GM21515 (cell line): ENCODE measurements around the gene CRAT.

Source experiments
- ATAC-seq: cut with Tn5 transposase; IDR thresholded peaks from one replicate; pipeline ENCODE4 v1.9.1; 2021; ENCODE audit not compliant: unreplicated experiment

The CRAT gene

DNA sequence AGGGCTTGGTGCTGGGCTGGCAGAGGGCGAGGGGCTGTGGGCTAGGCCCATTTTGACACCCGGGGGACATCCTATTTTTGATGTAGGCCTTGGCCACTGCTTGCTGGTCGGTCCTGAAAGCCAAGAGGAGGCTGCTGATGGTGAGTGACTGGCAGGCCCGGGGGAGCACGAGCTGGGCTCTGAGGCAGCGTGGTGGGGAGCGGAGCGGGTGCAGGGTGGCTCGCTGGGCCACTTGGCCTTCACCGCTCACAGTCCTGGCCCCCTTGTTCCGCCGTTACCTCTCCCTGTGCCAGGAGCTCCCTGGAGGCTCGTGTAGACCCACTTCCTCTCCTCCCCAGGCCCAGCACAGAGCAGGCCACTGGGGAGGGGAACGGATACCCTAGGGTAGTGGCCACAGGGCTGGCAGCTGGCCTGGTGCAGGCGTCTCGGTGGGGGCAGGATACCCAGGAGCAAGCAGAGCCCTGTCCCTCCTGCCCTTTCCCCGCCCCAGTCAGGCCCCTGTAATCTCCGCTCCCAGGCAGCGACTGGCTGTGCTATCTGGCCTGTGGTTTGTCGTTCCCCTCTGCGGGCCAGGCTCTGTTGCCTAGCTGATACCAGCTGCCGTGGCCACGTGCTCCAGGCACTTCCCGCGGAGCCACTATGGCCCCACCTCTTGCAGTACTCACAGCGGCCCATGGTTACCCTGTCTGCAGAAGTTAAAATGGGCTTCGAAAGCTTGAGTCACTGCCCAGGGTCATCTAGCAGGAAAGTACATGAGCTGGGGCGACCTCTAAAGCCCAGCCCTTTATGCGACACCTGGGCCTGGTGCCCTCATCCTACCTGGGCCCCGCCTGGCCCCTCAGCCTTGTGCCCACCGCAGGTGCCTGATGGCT lies 41.4 kb downstream of the CRAT start:
- no peak for ATAC-seq

DNA sequence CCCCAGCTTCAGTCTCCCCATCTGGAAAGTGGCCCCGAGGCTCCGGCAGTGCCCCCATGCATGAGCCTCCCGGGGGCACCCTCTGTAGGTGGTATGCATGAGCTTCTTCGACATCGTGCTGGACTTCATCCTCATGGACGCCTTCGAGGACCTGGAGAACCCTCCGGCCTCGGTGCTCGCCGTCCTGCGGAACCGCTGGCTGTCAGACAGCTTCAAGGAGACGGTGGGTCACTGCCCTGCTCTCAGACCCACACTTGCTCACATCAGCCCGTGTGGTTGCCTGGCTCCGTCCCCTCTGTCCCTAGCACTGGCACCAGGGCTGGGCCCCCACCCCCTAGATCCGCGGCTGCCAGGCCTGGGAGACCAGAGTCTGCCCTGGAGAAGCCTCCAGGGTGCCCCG lies 42.5 kb downstream of the CRAT start:
- no peak for ATAC-seq

DNA sequence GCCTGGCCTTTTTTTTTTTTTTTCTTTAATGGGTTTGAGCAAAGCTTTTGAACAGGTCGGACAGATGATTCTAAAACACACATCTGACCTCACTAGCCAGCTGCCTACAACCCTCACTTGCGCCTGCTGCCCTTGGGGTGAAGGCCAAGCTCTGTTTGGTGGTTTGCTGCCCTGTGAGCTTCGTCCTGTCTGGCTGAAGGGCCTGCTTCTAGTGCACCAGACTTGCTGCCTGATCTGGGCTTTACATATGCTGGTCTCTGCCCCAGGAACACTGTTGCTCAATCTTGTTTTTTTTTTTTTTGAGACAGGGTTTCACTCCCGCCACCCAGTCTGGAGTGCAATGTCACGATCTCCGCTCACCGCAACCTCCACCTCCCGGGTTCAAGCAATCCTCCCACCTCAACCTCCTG lies 46.1 kb downstream of the CRAT start:
- ATAC-seq: no peak

DNA sequence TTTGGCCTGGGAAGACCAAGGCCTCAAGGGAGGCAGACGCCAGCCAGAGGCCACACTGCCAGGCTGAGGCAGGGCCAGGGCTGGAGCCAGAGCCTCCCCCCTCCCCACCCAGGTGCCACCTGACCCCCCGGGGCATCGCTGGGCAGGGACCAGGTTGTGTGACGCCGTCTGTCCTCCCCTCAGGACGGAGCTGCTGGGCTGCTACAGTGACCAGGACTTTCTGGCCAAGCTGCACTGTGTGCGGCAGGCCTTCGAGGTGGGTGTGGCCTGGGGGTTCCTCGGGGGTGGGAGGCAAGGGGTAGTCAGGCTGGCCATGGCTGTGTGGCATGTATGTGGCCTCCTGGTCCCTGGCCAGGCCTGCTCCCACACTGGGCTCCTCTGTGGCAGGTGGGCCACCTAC lies 47.5 kb downstream of the CRAT start:
- no peak for ATAC-seq

DNA sequence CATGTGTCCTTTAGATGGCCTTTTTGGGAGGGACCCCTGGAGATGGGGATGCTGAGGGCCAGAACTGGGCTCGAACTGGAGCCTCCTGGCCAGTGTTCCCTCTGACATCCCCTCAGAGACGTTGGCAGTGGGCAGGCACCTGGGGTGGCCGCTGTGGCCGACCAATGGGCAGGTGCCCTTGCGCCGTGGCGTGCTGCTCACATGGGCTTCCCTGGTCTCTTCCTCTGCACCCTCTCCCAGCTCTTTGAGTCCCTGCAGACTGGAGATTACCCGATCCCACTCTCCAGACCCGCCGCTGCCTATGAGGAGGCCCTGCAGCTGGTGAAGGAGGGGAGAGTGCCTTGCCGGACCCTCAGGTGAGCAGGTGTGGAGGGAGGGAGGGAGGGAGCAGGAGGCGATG lies 49.6 kb downstream of the CRAT start:
- ATAC-seq: no peak

DNA sequence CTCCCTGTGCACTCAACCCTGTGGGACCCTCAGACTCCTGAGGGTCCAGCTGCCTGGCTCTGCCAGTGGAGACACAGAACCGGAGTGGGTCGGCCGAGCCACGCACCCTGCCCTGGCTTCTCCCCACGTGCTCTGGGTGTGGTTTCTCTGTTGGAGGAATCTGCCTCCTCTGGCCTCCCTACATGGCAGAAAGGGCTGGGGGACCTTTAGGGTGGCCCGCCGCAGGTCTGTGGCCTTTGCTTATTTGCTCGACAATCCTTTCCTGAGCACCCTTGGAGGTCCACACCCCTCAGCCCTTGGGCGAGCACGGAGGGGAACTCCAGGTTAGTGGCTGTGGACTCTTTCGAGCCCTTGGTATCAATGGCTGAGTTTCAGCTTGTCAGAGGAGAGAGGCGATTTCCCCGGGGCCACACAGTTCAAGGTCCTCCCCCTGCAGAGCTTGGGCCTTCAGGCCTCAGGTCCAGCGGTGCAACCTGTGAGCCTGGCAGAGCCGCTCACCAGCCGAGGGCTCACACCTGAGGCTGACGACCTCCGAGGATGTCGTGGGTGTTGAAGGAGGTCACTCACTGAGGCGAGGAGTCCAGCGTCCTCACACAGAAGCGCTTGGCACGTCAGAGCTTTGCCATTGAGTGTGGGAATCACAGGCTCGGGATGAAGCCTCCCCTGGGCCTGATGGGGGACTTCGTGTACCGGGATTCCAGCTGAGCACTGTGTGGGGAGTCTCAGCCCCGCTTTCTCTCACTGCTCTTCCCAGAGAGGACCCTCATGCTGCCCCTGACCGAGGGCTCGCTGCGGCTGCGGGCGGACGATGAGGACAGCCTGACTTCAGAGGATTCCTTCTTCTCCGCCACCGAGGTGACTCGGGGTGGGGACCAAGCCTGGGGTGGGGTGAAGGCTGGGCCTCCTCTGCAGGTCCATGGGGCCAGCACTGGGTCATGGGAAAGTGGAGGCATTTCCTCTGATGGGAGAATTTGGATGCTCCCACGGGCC lies 50.5 kb downstream of the CRAT start:
- no peak for ATAC-seq

DNA sequence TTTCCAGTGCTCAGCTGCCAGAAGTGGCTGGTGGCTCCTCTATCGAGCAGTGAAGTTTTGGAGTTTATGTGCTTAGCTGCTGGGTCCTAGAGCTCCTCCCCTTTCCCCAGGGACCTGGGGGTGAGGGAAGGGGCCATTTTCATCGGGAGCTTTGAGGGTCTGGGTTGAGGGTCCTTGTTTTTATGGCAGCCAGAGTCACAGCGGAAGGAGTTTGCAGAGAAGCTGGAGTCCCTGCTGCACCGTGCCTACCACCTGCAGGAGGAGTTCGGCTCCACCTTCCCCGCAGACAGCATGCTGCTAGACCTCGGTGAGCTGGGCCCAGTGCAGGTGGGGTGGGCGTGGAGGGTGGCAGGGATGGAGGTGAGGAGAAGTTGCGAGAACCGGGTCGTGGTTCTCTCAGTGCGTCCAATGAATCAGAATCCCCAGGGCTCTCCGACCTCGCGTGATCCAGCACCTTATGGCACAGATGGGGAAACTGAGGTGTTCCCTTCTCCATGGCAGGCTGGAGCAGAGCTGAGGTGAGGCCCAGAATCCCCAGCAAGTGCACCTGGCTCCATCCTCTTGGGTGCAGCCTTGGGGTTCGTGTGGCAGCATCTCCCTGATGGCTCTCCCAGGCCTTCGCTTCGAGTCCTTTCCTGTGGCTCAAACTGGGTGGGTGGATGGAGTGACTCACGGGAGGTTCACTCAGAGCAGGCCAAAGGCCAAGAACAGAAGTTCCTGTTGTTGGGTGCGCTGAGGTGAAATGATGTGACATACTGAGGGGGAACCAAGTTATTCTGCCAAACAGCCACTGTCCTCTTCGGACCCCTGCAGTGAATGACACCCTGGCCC lies 51.4 kb downstream of the CRAT start:
- no peak for ATAC-seq

DNA sequence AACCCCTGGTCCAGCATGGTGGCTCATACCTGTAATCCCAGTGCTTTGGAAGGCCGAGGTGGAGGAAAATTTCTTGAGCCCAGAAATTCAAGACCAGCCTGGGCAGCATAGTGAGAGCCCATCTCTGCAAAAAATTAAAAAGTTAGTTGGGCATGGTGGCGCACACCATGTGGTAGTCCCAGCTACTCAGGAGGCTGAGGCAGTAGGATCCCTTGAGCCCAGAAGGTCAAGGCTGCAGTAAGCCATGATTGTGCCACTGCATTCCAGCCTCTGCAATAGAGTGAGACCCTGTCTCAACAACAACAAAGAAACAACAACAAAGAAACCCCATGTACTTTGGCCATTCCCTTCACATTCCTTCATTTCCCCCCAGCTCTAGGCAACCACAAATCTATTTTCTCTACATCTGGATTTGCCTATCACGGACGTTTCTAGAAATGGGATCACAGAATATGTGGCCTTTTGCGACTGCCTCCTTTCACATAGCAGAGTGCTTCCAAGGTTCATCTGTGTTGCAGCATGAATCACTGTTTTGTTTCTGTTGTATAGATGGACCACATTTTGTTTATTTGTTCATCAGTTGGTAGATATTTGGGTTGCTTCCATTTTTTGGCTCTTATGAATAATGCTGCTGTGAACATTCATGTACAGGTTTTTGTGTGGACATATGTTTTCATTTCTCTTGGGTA lies 56.3 kb downstream of the CRAT start:
- ATAC-seq: no peak

DNA sequence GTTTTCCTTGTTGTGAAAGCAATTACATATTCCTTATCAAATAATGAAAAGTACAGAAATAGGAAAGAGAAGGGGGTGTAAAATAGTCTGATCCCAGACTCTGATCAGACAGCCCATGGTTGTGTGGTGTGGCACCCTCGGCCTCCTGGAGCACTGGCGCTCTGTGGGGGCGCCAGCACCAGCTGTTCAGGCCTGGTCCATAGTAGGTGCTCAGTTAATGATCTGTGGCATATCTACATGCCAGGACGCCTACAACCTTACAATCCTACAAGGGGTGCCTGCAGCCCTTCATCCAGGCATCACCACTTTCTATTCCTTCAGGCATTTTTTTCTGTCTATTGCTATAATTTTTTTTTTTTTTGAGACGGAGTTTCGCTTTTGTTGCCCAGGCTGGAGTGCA lies 57.6 kb downstream of the CRAT start:
- ATAC-seq: no peak

DNA sequence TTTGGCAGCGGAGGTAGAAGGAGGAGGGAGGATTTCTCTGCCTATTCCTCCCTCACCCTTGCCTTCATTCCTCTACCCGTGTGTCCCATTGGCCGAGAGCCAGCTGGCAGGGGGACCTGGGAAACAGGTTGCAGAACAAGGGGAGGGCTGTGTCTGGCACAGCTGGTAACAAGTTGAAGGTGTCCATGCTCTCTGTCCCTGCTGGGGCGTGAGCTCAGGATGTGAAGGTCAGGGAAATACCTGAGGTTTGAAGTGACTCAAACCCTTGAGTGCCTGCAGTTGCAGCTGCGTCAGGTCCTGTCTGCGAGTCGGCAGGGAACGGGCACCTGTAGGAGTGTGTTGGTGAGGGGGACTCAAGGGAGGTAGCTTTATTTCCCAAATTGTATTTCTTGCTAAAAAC lies 58.0 kb downstream of the CRAT start:
- ATAC-seq: no peak
